ENCODE data around the gene RPS8.

- no peak for TF ChIP-seq CTCF (IDR thresholded peaks at IDR 0.05)
- TF ChIP-seq POLR2A (IDR thresholded peaks at IDR 0.05), result no peak
Observed at GRCh38 chr1:44787506-44787905, 12.2 kb downstream of the RPS8 start.
